ENCODE measurements around the gene UVRAG. TPM values are rescaled to one million over a fixed set of nuclear protein-coding genes. Genes with fewer than 3 reads are reported as not detected.

Gene UVRAG
- total and polyA plus RNA-seq, 4 donors = 4.4 to 15.1 (median 10.0) TPM

DNA sequence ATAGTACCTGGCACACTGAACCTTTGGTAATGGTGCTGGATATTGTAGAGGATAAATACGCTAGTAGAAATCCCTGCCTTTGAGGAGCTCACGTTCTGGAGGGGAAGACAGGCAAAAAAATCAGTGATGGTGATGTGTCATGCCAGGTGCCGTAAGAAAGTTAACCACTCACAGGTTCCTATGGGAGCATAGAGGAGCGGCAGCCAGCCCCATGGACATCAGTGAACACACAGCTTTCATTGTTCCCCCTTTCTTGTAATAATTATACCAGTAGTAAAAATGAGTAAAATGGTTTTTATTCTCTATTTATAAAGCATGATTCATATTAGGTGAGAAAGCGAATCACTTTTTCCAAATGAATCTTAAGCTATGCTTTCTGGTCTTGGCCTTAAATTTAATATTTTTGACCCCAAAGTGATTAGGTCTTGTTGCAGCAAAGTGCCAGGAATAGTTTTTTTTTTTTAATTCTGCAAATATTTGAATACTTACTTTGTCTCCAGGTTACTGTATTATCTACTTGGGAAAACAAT is 57.9 kb downstream of the UVRAG start:
- Histone ChIP-seq H3K27ac (ENCODE audit: low read depth in 1 of 2, low read length in 2 of 2) (no peak overlapping the region), H3K9me3 (ENCODE audit: control insufficient read depth in 4 of 4, low read length in 3 of 4) (no peaks in the 10 kb centered on the region), H3K4me3 (ENCODE audit: low read depth in 1 of 3, low read length in 3 of 3) (no peak overlapping the region), H3K27me3 (ENCODE audit: control insufficient read depth in 4 of 4, insufficient read depth in 4 of 4, low read length in 3 of 4) (no peaks in the 10 kb centered on the region), H3K36me3 (ENCODE audit: control insufficient read depth in 4 of 4, insufficient read depth in 3 of 4, low read depth in 1 of 4, low read length in 3 of 4) (no peaks in the 10 kb centered on the region), H3K4me1 (ENCODE audit: control insufficient read depth in 4 of 4, insufficient read depth in 4 of 4, low read length in 3 of 4) (peaks cover 0 to 9% (median 6%) of the 10 kb centered on the region in 4 donors), H3K9ac (ENCODE audit: low read depth in 1 of 2, low read length in 2 of 2) (no peak overlapping the region)
- no peak for DNase-seq (ENCODE audit: low spot score)
- no peak for TF ChIP-seq HNF4G (IDR thresholded peaks at IDR 0.05)
- no peak for TF ChIP-seq FOXA1 (IDR thresholded peaks at IDR 0.05)
- TF ChIP-seq, protein P1, sequence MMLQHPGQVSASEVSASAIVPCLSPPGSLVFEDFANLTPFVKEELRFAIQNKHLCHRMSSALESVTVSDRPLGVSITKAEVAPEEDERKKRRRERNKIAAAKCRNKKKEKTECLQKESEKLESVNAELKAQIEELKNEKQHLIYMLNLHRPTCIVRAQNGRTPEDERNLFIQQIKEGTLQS (IDR thresholded peaks at IDR 0.05) = no peak
- TF ChIP-seq JUND (IDR thresholded peaks at IDR 0.05) = no peak
- TF ChIP-seq RXRA (IDR thresholded peaks at IDR 0.05) = no peak
- WGBS = 70% methylated on average over 5 of the region's 5 CpGs

DNA sequence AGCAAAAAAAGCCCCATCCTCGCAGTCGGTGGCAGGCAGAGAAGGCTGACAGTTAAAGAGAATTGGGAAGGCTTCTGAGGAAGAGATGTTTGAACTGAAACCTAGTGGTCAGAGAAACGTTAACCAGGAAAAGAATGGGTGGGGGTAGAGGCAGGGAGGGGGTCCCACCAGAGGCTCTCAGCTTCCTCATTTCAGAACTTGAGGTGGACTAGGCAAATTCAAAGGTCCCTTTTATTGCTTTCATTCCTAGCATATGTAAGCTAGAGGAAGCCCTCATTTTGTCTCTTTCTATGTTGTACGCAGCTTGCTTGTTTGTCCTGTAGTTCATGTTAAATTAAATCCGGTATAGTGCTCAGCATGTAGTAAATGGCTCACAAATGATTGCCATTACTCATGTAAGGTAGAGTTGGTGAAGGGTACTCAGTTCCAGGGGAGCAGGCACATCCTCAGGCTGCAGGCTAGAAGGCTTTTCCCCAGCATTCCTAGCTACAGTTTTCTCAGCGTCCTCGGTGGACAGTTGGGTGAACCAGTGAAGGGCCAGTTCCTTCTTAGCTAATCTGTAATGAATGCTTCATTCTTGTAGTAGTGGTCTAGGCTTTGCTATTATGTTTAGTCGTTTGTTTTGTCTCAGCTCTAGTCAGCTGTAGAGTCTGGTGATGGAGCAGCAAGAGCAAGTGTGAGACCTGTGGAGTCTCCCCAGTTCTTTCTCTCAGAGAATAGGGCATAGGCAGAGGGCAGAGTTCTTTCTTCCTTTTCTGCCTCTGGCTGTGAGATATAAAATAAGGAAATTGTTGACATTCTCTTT is 58.6 kb downstream of the UVRAG start:
- H3K27me3 ChIP-seq (ENCODE audit: control insufficient read depth in 4 of 4, insufficient read depth in 4 of 4, low read length in 3 of 4) = no peaks in the 10 kb centered on the region
- no peak overlapping the region for H3K27ac ChIP-seq (ENCODE audit: low read depth in 1 of 2, low read length in 2 of 2)
- H3K9me3 ChIP-seq (ENCODE audit: control insufficient read depth in 4 of 4, low read length in 3 of 4) = no peaks in the 10 kb centered on the region
- H3K9ac ChIP-seq (ENCODE audit: low read depth in 1 of 2, low read length in 2 of 2) = no peak overlapping the region
- no peak for DNase-seq (ENCODE audit: low spot score)
- no peaks in the 10 kb centered on the region for H3K36me3 ChIP-seq (ENCODE audit: control insufficient read depth in 4 of 4, insufficient read depth in 3 of 4, low read depth in 1 of 4, low read length in 3 of 4)
- H3K4me1 ChIP-seq (ENCODE audit: control insufficient read depth in 4 of 4, insufficient read depth in 4 of 4, low read length in 3 of 4) = peaks cover 0 to 4% (median 4%) of the 10 kb centered on the region in 4 donors
- H3K4me3 ChIP-seq (ENCODE audit: low read depth in 1 of 3, low read length in 3 of 3) = no peak overlapping the region
- WGBS = 74% methylated on average over 8 of the region's 8 CpGs
- no peak for TF ChIP-seq HNF4A (conservative IDR thresholded peaks at IDR 0.05)
- TF ChIP-seq FOXA1 (IDR thresholded peaks at IDR 0.05) = no peak
- TF ChIP-seq YY1 (IDR thresholded peaks at IDR 0.05) = no peak
- TF ChIP-seq, protein P1 (IDR thresholded peaks at IDR 0.05) = no peak
- TF ChIP-seq HNF4G (IDR thresholded peaks at IDR 0.05) = no peak
- TF ChIP-seq RAD21 (IDR thresholded peaks at IDR 0.05) = no peak
- no peak for TF ChIP-seq TAF1 (conservative IDR thresholded peaks at IDR 0.05)
- TF ChIP-seq, protein P2, sequence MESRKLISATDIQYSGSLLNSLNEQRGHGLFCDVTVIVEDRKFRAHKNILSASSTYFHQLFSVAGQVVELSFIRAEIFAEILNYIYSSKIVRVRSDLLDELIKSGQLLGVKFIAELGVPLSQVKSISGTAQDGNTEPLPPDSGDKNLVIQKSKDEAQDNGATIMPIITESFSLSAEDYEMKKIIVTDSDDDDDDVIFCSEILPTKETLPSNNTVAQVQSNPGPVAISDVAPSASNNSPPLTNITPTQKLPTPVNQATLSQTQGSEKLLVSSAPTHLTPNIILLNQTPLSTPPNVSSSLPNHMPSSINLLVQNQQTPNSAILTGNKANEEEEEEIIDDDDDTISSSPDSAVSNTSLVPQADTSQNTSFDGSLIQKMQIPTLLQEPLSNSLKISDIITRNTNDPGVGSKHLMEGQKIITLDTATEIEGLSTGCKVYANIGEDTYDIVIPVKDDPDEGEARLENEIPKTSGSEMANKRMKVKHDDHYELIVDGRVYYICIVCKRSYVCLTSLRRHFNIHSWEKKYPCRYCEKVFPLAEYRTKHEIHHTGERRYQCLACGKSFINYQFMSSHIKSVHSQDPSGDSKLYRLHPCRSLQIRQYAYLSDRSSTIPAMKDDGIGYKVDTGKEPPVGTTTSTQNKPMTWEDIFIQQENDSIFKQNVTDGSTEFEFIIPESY (IDR thresholded peaks at IDR 0.05) = no peak
- no peak for TF ChIP-seq RXRA (IDR thresholded peaks at IDR 0.05)
- TF ChIP-seq, protein P3, sequence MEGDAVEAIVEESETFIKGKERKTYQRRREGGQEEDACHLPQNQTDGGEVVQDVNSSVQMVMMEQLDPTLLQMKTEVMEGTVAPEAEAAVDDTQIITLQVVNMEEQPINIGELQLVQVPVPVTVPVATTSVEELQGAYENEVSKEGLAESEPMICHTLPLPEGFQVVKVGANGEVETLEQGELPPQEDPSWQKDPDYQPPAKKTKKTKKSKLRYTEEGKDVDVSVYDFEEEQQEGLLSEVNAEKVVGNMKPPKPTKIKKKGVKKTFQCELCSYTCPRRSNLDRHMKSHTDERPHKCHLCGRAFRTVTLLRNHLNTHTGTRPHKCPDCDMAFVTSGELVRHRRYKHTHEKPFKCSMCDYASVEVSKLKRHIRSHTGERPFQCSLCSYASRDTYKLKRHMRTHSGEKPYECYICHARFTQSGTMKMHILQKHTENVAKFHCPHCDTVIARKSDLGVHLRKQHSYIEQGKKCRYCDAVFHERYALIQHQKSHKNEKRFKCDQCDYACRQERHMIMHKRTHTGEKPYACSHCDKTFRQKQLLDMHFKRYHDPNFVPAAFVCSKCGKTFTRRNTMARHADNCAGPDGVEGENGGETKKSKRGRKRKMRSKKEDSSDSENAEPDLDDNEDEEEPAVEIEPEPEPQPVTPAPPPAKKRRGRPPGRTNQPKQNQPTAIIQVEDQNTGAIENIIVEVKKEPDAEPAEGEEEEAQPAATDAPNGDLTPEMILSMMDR (IDR thresholded peaks at IDR 0.05; ENCODE audit: low read depth, low read length, missing input control) = no peak
- TF ChIP-seq GABPA (IDR thresholded peaks at IDR 0.05 in 1 of 2, conservative IDR thresholded peaks at IDR 0.05 in 1 of 2) = no peak
- no peak for TF ChIP-seq EGR1 (IDR thresholded peaks at IDR 0.05; ENCODE audit: low read depth in 2 of 2)
- TF ChIP-seq JUND (IDR thresholded peaks at IDR 0.05) = no peak
